HL-60 (cell line): ENCODE measurements around the gene MRGPRX1.

Source experiments
- DNase-seq, 2 experiments: peaks; one replicate each; pipeline ENCODE4 v3.0.0-alpha.2; 2010 to 2020; ENCODE audit warnings: low read depth in 1 of 2, low spot score in 1 of 2
- H3K27ac ChIP-seq: fragments of 250-450 bp; sonication (Bioruptor Pico); replicated peaks from 2 replicates; pipeline ENCODE4 v1.5.1; 2020; ENCODE audit warnings: mild to moderate bottlenecking, moderate library complexity
- H3K27me3 ChIP-seq: fragments of 250-450 bp; sonication (Bioruptor Pico); 2 replicates; pipeline ENCODE4 v1.5.1; 2021; ENCODE audit warnings: mild to moderate bottlenecking, moderate library complexity; ENCODE audit not compliant: insufficient read depth, poor library complexity, severe bottlenecking
- H3K4me3 ChIP-seq: replicated peaks from 2 replicates; pipeline ENCODE4 v1.5.1; 2011; ENCODE audit warnings: mild to moderate bottlenecking, control low read depth, low read length; ENCODE audit not compliant: insufficient read depth
- GABPA ChIP-seq: IDR thresholded peaks from 2 replicates; pipeline ENCODE4 v1.6.1; 2012; ENCODE audit warnings: low read depth
- POLR2AphosphoS5 ChIP-seq: IDR thresholded peaks from 2 replicates; pipeline ENCODE4 v1.6.1; 2012; ENCODE audit warnings: low read depth
- REST ChIP-seq: IDR thresholded peaks from 2 replicates; pipeline ENCODE4 v1.6.1; 2012; ENCODE audit warnings: low read depth; ENCODE audit not compliant: insufficient replicate concordance
- SPI1 ChIP-seq: IDR thresholded peaks from 2 replicates; pipeline ENCODE4 v1.6.1; 2012; ENCODE audit warnings: low read depth, mild to moderate bottlenecking, borderline replicate concordance
- TF ChIP-seq, protein P1 (sequence below): IDR thresholded peaks from one replicate; pipeline ENCODE4 v1.5.1; 2011; ENCODE audit warnings: low read length, control low read depth, inconsistent platforms; ENCODE audit not compliant: insufficient read depth

The MRGPRX1 gene

GRCh38 chr11:18969720-18970119, 30.5 kb upstream of the MRGPRX1 start:
- no peak for DNase-seq

GRCh38 chr11:18958221-18958910, 19.2 kb upstream of the MRGPRX1 start:
- no peak for DNase-seq
- TF ChIP-seq SPI1 (no peak), GABPA (no peak), POLR2AphosphoS5 (no peak), REST (no peak)
- TF ChIP-seq, protein P1, sequence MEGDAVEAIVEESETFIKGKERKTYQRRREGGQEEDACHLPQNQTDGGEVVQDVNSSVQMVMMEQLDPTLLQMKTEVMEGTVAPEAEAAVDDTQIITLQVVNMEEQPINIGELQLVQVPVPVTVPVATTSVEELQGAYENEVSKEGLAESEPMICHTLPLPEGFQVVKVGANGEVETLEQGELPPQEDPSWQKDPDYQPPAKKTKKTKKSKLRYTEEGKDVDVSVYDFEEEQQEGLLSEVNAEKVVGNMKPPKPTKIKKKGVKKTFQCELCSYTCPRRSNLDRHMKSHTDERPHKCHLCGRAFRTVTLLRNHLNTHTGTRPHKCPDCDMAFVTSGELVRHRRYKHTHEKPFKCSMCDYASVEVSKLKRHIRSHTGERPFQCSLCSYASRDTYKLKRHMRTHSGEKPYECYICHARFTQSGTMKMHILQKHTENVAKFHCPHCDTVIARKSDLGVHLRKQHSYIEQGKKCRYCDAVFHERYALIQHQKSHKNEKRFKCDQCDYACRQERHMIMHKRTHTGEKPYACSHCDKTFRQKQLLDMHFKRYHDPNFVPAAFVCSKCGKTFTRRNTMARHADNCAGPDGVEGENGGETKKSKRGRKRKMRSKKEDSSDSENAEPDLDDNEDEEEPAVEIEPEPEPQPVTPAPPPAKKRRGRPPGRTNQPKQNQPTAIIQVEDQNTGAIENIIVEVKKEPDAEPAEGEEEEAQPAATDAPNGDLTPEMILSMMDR: no peak
- no peak overlapping the region for H3K27ac ChIP-seq
- no peak overlapping the region for H3K4me3 ChIP-seq
- no peaks in the 10 kb centered on the region for H3K27me3 ChIP-seq

More at GRCh38 chr11:18969720-18970119, 30.5 kb upstream of the MRGPRX1 start:
- TF ChIP-seq REST: no peak
- TF ChIP-seq, protein P1: no peak
- no peak for TF ChIP-seq GABPA
- no peak for TF ChIP-seq POLR2AphosphoS5
- TF ChIP-seq SPI1: no peak
- H3K27me3 ChIP-seq: peaks cover 2% of the 10 kb centered on the region
- no peak overlapping the region for H3K27ac ChIP-seq
- no peak overlapping the region for H3K4me3 ChIP-seq

DNA sequence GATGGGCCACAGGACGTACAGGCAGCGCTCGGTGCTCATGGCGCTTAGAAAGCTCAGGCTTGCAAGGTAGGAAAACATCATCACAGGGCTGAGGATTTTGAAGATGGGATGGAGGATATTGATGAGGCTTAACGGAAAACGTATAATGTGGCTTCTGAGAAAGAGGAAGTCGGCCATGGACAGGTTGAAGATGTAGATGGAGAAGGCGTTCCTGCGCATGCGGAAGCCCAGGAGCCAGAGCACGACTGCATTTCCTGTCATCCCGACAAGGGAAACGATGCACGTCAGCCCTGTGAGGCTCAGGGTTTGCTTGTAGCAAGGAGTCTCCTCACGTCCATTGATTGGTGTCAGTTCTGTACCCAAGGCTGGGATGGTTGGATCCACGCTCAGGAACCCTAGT, 17.4 kb upstream of the MRGPRX1 start:
- no peak for TF ChIP-seq GABPA
- TF ChIP-seq POLR2AphosphoS5: no peak
- TF ChIP-seq REST: no peak
- TF ChIP-seq SPI1: no peak
- TF ChIP-seq, protein P1: no peak
- no peak for DNase-seq
- H3K27me3 ChIP-seq: no peaks in the 10 kb centered on the region
- H3K27ac ChIP-seq: no peak overlapping the region
- H3K4me3 ChIP-seq: no peak overlapping the region
